GM12878 (cell line): ENCODE data around the gene NAV2. TPM values are rescaled to one million over a fixed set of nuclear protein-coding genes. Genes with fewer than 3 reads are reported as not detected.

Experiments used
- ATAC-seq: fragments of 200-7000 bp; cut with Tn5 transposase; 3 replicates; pipeline ENCODE4 v1.9.1; 2020; ENCODE audit warnings: mild to moderate bottlenecking, moderate library complexity
- BruUV-seq: library from RNA; stranded (reverse); fragments of 400-500 nt; replicated peaks from 2 replicates; lab custom pipeline; 2021; lab: Mats Ljungman, UMichigan
- CTCF ChIA-PET: fragments of 300-600 bp; sonication (Branson Sonifier 250); formaldehyde crosslinking; extraction: SDS; loops from one replicate; lab custom pipeline; 2021; ENCODE audit warnings: inconsistent platforms; lab: Yijun Ruan, JAX
- POLR2A ChIA-PET: fragments of 350-600 bp; formaldehyde crosslinking; extraction: SDS; loops from one replicate; lab custom pipeline; 2021; ENCODE audit warnings: inconsistent platforms; lab: Charles Lee
- RAD21 ChIA-PET: fragments of 300-600 bp; sonication (Branson Sonifier 250); formaldehyde crosslinking; loops from one replicate; lab custom pipeline; 2023; ENCODE audit warnings: antibody characterized with exemption; ENCODE audit not compliant: unreplicated experiment; lab: Charles Lee
- SMC1A ChIA-PET: fragments of 300-600 bp; sonication (Branson Sonifier 250); formaldehyde crosslinking; loops from one replicate; lab custom pipeline; 2023; ENCODE audit not compliant: unreplicated experiment, uncharacterized antibody; lab: Charles Lee
- DNase-seq: peaks from one replicate; pipeline ENCODE4 v3.0.0-alpha.2; 2011; ENCODE audit warnings: low read depth, low spot score
- FAIRE-seq: peaks from 3 replicates; lab custom pipeline; 2011; peaks lifted over from hg19 to GRCh38; lab: Jason Lieb, UNC
- H2AFZ ChIP-seq: 2 replicates; pipeline ENCODE4 v1.6.0; 2011; ENCODE audit warnings: low read depth, low read length, control low read depth; ENCODE audit not compliant: control insufficient read depth
- H3K27ac ChIP-seq: 2 replicates; pipeline ENCODE4 v1.5.1; 2011; ENCODE audit warnings: control low read depth; ENCODE audit not compliant: control insufficient read depth, insufficient read depth
- H3K27me3 ChIP-seq, 2 experiments: replicated peaks in 1 of 2; 2 replicates each; pipeline versions ENCODE4 v1.6.0 to v1.6.1; 2011; ENCODE audit warnings: low read length in 1 of 2; ENCODE audit not compliant: control insufficient read depth in 2 of 2, insufficient read depth in 2 of 2
- H3K36me3 ChIP-seq, 2 experiments: 2 replicates each; pipeline ENCODE4 v1.5.1; 2011; ENCODE audit warnings: low read length in 1 of 2; ENCODE audit not compliant: control insufficient read depth in 2 of 2, insufficient read depth in 2 of 2
- H3K4me1 ChIP-seq: 2 replicates; pipeline ENCODE4 v1.6.1; 2011; ENCODE audit warnings: mild to moderate bottlenecking, low read length, moderate library complexity, mixed read lengths; ENCODE audit not compliant: control insufficient read depth, insufficient read depth
- H3K4me2 ChIP-seq: 2 replicates; pipeline ENCODE4 v1.6.0; 2011; ENCODE audit warnings: control low read depth; ENCODE audit not compliant: control insufficient read depth, insufficient read depth
- H3K4me3 ChIP-seq: fragments of 200-600 bp; sonication (generic); 2 replicates; pipeline ENCODE4 v1.5.1; 2016
- H3K79me2 ChIP-seq: 2 replicates; pipeline ENCODE4 v1.6.0; 2011; ENCODE audit warnings: low read length; ENCODE audit not compliant: control insufficient read depth, insufficient read depth
- H3K9ac ChIP-seq: 2 replicates; pipeline ENCODE4 v1.8.0; 2011; ENCODE audit warnings: low read length, control low read depth, mixed read lengths; ENCODE audit not compliant: control insufficient read depth, insufficient read depth
- H3K9me3 ChIP-seq: replicated peaks from 3 replicates; pipeline ENCODE4 v1.5.1; 2011; ENCODE audit warnings: mild to moderate bottlenecking, low read length; ENCODE audit not compliant: control insufficient read depth, insufficient read depth
- H4K20me1 ChIP-seq: 2 replicates; pipeline ENCODE4 v1.6.0; 2011; ENCODE audit not compliant: control insufficient read depth, insufficient read depth
- BRCA1 ChIP-seq: IDR thresholded peaks from 2 replicates; pipeline ENCODE4 v1.6.1; 2011; ENCODE audit warnings: low read depth, low read length, improper control_type of control experiment
- CHD1 ChIP-seq: IDR thresholded peaks from 2 replicates; pipeline ENCODE4 v1.6.1; 2012; ENCODE audit warnings: low read depth, low read length, improper control_type of control experiment
- CREB1 ChIP-seq: IDR thresholded peaks from 2 replicates; pipeline ENCODE4 v1.6.1; 2012; ENCODE audit warnings: low read depth, mild to moderate bottlenecking, inconsistent platforms
- EP300 ChIP-seq, 2 experiments: fragments of 150-350 bp in 1 of 2; IDR thresholded peaks; 2 replicates each; pipeline ENCODE4 v1.6.1; 2011 to 2012; ENCODE audit warnings: low read depth in 2 of 2, low read length in 2 of 2, borderline replicate concordance in 1 of 2, improper control_type of control experiment in 1 of 2, inconsistent platforms in 1 of 2; ENCODE audit not compliant: control insufficient read depth in 1 of 2
- FOXM1 ChIP-seq: IDR thresholded peaks from 2 replicates; pipeline ENCODE4 v1.6.1; 2012; ENCODE audit warnings: low read depth, mild to moderate bottlenecking, inconsistent platforms, low read length, moderate library complexity
- GATAD2B ChIP-seq: fragments of 450-650 bp; conservative IDR thresholded peaks from 2 replicates; pipeline ENCODE4 v1.6.1; 2017; ENCODE audit warnings: low read depth, mild to moderate bottlenecking, moderate library complexity
- LARP7 ChIP-seq: fragments of 450-650 bp; IDR thresholded peaks from 2 replicates; pipeline ENCODE4 v1.6.1; 2017; ENCODE audit warnings: mild to moderate bottlenecking
- MEF2B ChIP-seq: fragments of 450-650 bp; IDR thresholded peaks from 2 replicates; pipeline ENCODE4 v1.6.1; 2018; ENCODE audit warnings: mild to moderate bottlenecking, moderate library complexity; ENCODE audit not compliant: partially characterized antibody, poor library complexity, severe bottlenecking
- NR2C2 ChIP-seq: IDR thresholded peaks from 2 replicates; pipeline ENCODE4 v1.6.1; 2011; ENCODE audit warnings: borderline replicate concordance, low read depth; ENCODE audit not compliant: control insufficient read depth, insufficient read length
- RCOR1 ChIP-seq: conservative IDR thresholded peaks from 2 replicates; pipeline ENCODE4 v1.6.1; 2012; ENCODE audit warnings: low read depth, low read length, improper control_type of control experiment
- SKIL ChIP-seq: fragments of 450-650 bp; IDR thresholded peaks from 2 replicates; pipeline ENCODE4 v1.6.1; 2017; ENCODE audit warnings: mild to moderate bottlenecking, low read depth, inconsistent platforms; ENCODE audit not compliant: poor library complexity, severe bottlenecking
- SREBF1 ChIP-seq: IDR thresholded peaks from 2 replicates; pipeline ENCODE4 v1.6.1; 2012; ENCODE audit warnings: mild to moderate bottlenecking, low read length
- WGBS: methylation state at CpG from one replicate; pipeline ENCODE4 v1.1.6; 2016; ENCODE audit warnings: low lambda C conversion rate; ENCODE audit not compliant: insufficient replicate concordance, insufficient coverage; ENCODE audit errors: missing lambda C conversion rate; 5-methylcytosine and 5-hydroxymethylcytosine counted together
- in situ Hi-C: fragments of 300-500 bp; cut with MboI; formaldehyde crosslinking; loops from 9 replicates; pipeline ENCODE4 v1.14.3; 2018; ENCODE audit warnings: mixed read lengths
- intact Hi-C: fragments of 100-400 bp; cut with micrococcal nuclease; formaldehyde crosslinking; loops from one replicate; pipeline ENCODE4 v1.14.2; 2022; ENCODE audit not compliant: unreplicated experiment
- polyA plus RNA-seq, 11 experiments: library from polyadenylated mRNA; depleted of rRNA in 4 of 11; unstranded in 6 of 11; stranded (reverse) in 5 of 11; fragments of >200 nt; fragmentation: Nextera tagmentation in 4 of 11; fragmentation: Illumina TruSeq in 1 of 11; extraction: Ambion mirVana in 4 of 11; extraction: Trizol in 1 of 11; gene quantifications; 1 replicate in 1 of 11; 2 replicates in 10 of 11; pipeline versions ENCODE4 v1.2.1 to v1.2.3, GENCODE V29; 2011 to 2016; ENCODE audit warnings: inconsistent platforms in 2 of 11, missing spikeins in 2 of 11, low read depth in 1 of 11
- total RNA-seq, 4 experiments: library from RNA; depleted of rRNA in 3 of 4; stranded (reverse); fragments of >200 nt in 3 of 4; fragmentation: Illumina TruSeq in 1 of 4; extraction: Trizol in 1 of 4; gene quantifications; 2 replicates each; pipeline versions ENCODE4 v1.2.1 to v1.2.3, GENCODE V29; 2013 to 2021
- TF ChIP-seq, protein P1 (sequence below): IDR thresholded peaks from 2 replicates; pipeline ENCODE4 v1.6.1; 2011; ENCODE audit warnings: borderline replicate concordance, low read depth, mild to moderate bottlenecking, moderate library complexity, low read length; ENCODE audit not compliant: insufficient read depth, poor library complexity, severe bottlenecking

NAV2 gene
- total and polyA plus RNA-seq, 10 of the 15 experiments (the other 5 are each of a cell fraction or from before 2014, with no cell fraction given): 0.35 to 6.1 (median 1.1) TPM

DNA sequence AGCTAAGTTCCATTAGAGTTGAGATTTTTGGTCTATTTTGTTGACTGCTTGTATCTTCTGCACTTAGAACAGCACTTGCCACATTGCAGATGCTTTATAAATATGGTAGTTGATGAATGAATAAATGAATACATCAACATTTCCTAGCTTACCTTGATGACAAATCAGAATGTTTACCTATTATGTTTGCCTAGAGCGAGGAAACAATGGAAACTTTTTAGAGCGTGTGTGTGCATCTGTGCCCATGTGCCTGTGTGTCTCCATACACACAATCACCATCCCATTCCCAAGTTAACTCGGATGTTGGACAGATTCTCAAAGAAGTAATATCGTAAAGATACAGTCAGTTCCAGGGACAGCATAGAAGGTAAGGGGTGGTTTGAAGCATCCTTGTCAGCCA lies 308.6 kb downstream of the NAV2 start:
- SMC1A ChIA-PET: no interaction called here
- Histone ChIP-seq H4K20me1 (no peaks in the 10 kb centered on the region; the same call in 1 of the 2 replicates), H3K36me3 (no peaks in the 10 kb centered on the region), H3K4me3 (no peak overlapping the region), H3K27me3 (peaks cover 0 to 6% of the 10 kb centered on the region in 2 experiments; a peak in 3 of 4 replicates), H3K79me2 (no peaks in the 10 kb centered on the region), H2AFZ (no peak overlapping the region), H3K4me1 (no peaks in the 10 kb centered on the region), H3K9me3 (no peaks in the 10 kb centered on the region), H3K9ac (no peak overlapping the region), H3K27ac (no peak overlapping the region)
- in situ Hi-C loops: no loop called here
- ATAC-seq (no peak), DNase-seq (no peak), FAIRE-seq (no peak)
- CTCF ChIA-PET: no interaction called here
- 33% methylated on average over 4 of the region's 4 CpGs for WGBS
- intact Hi-C loops: no loop called here
- BruUV-seq: no TSS peak
- POLR2A ChIA-PET: interaction anchor here (0.5 kb wide), 1 partner anchor 9 kb away, joined by 4 read pairs; no protein-coding TSS in a partner anchor
- RAD21 ChIA-PET: no interaction called here
- TF ChIP-seq CREB1 (no peak), GATAD2B (no peak), CHD1 (no peak)
- TF ChIP-seq, all 136 proteins: peak for 0
- no peak overlapping the region for H3K4me2 ChIP-seq

DNA sequence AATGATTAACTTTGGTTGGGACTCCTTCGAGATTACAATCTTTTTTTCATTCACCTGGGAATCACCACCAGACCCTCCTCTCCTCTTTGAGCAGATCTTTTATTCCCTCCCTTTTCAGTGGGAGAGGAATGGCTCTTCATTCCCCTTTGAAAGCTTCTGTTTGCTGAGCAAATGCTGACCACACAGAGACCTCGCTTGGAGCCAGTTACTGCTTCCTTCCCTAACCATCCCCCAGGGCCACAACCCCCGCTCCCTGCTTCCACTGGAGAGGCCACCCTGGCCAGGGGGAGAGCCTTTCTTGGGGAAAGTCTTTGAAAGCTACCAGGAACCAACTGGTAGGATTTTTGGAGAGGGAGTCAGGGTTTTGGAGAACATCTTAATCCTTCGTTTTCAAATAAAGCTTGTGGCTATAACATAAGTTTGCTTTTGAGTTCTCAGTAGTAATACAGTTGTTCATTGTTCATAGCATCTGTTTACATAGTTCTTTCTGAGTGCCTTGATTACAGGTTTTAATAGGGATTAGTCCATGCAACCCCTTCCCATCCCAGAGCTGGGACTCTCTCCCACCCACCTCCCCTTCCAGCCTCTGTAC lies 309.2 kb downstream of the NAV2 start:
- ChIA-PET RAD21 (no interaction called here), POLR2A (interaction anchor here (0.5 kb wide), 1 partner anchor 10 kb away, joined by 4 read pairs; no protein-coding TSS in a partner anchor), CTCF (interaction anchor here (1.0 kb wide), 1 partner anchor 9 kb away, joined by 4 read pairs; no protein-coding TSS in a partner anchor), SMC1A (interaction anchor here (0.8 to 1.1 kb wide), 2 partner anchors 13 to 70 kb away, joined by 3 to 5 read pairs; no protein-coding TSS in a partner anchor)
- Histone ChIP-seq H4K20me1 (no peaks in the 10 kb centered on the region; the same call in 1 of the 2 replicates), H3K9ac (no peak overlapping the region), H3K36me3 (no peaks in the 10 kb centered on the region), H3K9me3 (no peaks in the 10 kb centered on the region), H3K27ac (no peak overlapping the region), H2AFZ (no peak overlapping the region), H3K4me3 (no peak overlapping the region), H3K79me2 (no peaks in the 10 kb centered on the region), H3K4me2 (no peak overlapping the region), H3K4me1 (no peaks in the 10 kb centered on the region), H3K27me3 (peaks cover 0 to 6% of the 10 kb centered on the region in 2 experiments; a peak in 3 of 4 replicates)
- in situ Hi-C loops (no loop called here), intact Hi-C loops (no loop called here)
- WGBS: 28% methylated on average over 4 of the region's 4 CpGs
- no TSS peak for BruUV-seq
- no peak for ATAC-seq
- FAIRE-seq: no peak
- no peak for DNase-seq
- TF ChIP-seq BRCA1 (no peak), SREBF1 (no peak), MEF2B (no peak), NR2C2 (no peak), LARP7 (no peak), FOXM1 (no peak), EP300 (IDR thresholded peaks at IDR 0.05; ENCODE audit: borderline replicate concordance in 1 of 2, control insufficient read depth in 1 of 2, low read depth in 2 of 2, low read length in 2 of 2) (no peak), RCOR1 (no peak), SKIL (no peak)
- TF ChIP-seq, protein P1, sequence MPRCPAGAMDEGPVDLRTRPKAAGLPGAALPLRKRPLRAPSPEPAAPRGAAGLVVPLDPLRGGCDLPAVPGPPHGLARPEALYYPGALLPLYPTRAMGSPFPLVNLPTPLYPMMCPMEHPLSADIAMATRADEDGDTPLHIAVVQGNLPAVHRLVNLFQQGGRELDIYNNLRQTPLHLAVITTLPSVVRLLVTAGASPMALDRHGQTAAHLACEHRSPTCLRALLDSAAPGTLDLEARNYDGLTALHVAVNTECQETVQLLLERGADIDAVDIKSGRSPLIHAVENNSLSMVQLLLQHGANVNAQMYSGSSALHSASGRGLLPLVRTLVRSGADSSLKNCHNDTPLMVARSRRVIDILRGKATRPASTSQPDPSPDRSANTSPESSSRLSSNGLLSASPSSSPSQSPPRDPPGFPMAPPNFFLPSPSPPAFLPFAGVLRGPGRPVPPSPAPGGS: no peak
